Skeletal muscle cell (primary cell): ENCODE data around the gene CRACDL.

Source experiments
- DNase-seq: peaks from one replicate; pipeline ENCODE4 v3.0.0-alpha.2; 2010; ENCODE audit warnings: low read depth
- H3K4me3 ChIP-seq: 2 replicates; pipeline ENCODE4 v1.5.1; 2011; ENCODE audit warnings: low read depth, mild to moderate bottlenecking, control low read depth, low read length, moderate library complexity

Gene CRACDL

GRCh38 chr2:98832172-98832571 lies 103.9 kb downstream of the CRACDL start:
- no peak overlapping the region for H3K4me3 ChIP-seq
- no peak for DNase-seq

GRCh38 chr2:98830571-98831145 lies 105.4 kb downstream of the CRACDL start:
- no peak for DNase-seq
- H3K4me3 ChIP-seq, result no peak overlapping the region

GRCh38 chr2:98829581-98830270 lies 106.3 kb downstream of the CRACDL start:
- no peak overlapping the region for H3K4me3 ChIP-seq
- DNase-seq, result no peak

- DNase-seq, result no peak
- no peak overlapping the region for H3K4me3 ChIP-seq
Observed at GRCh38 chr2:98828793-98829371, 107.1 kb downstream of the CRACDL start.

GRCh38 chr2:98828369-98828744 lies 107.7 kb downstream of the CRACDL start:
- DNase-seq, result no peak
- H3K4me3 ChIP-seq, result no peak overlapping the region

- DNase-seq, result no peak
- H3K4me3 ChIP-seq, result no peak overlapping the region
Observed at GRCh38 chr2:98827625-98828368, 108.2 kb downstream of the CRACDL start.

GRCh38 chr2:98826856-98827255 lies 109.2 kb downstream of the CRACDL start:
- H3K4me3 ChIP-seq, result no peak overlapping the region
- DNase-seq, result no peak

GRCh38 chr2:98825858-98826257 lies 110.2 kb downstream of the CRACDL start:
- no peak overlapping the region for H3K4me3 ChIP-seq
- DNase-seq, result no peak

GRCh38 chr2:98825404-98825803 lies 110.6 kb downstream of the CRACDL start:
- H3K4me3 ChIP-seq, result no peak overlapping the region
- no peak for DNase-seq

GRCh38 chr2:98825020-98825350 lies 111.0 kb downstream of the CRACDL start:
- no peak for DNase-seq
- H3K4me3 ChIP-seq, result no peak overlapping the region

- H3K4me3 ChIP-seq, result no peak overlapping the region
- DNase-seq, result no peak
Observed at GRCh38 chr2:98824256-98825019, 111.6 kb downstream of the CRACDL start.

- no peak for DNase-seq
- H3K4me3 ChIP-seq, result peak overlapping the region; percentile 37
Observed at GRCh38 chr2:98823196-98824170, 112.5 kb downstream of the CRACDL start.

GRCh38 chr2:98822301-98823164 lies 113.5 kb downstream of the CRACDL start:
- H3K4me3 ChIP-seq, result peak overlapping the region; percentile 37
- no peak for DNase-seq

GRCh38 chr2:98821629-98822135 lies 114.3 kb downstream of the CRACDL start:
- no peak overlapping the region for H3K4me3 ChIP-seq
- no peak for DNase-seq

GRCh38 chr2:98819231-98819766 lies 116.7 kb downstream of the CRACDL start:
- no peak for DNase-seq
- no peak overlapping the region for H3K4me3 ChIP-seq

GRCh38 chr2:98818164-98818563 lies 117.9 kb downstream of the CRACDL start:
- DNase-seq, result no peak
- no peak overlapping the region for H3K4me3 ChIP-seq

GRCh38 chr2:98816281-98816680 lies 119.7 kb downstream of the CRACDL start:
- H3K4me3 ChIP-seq, result no peak overlapping the region
- no peak for DNase-seq
